ENCODE data around the gene GCHFR.

GCHFR gene

DNA sequence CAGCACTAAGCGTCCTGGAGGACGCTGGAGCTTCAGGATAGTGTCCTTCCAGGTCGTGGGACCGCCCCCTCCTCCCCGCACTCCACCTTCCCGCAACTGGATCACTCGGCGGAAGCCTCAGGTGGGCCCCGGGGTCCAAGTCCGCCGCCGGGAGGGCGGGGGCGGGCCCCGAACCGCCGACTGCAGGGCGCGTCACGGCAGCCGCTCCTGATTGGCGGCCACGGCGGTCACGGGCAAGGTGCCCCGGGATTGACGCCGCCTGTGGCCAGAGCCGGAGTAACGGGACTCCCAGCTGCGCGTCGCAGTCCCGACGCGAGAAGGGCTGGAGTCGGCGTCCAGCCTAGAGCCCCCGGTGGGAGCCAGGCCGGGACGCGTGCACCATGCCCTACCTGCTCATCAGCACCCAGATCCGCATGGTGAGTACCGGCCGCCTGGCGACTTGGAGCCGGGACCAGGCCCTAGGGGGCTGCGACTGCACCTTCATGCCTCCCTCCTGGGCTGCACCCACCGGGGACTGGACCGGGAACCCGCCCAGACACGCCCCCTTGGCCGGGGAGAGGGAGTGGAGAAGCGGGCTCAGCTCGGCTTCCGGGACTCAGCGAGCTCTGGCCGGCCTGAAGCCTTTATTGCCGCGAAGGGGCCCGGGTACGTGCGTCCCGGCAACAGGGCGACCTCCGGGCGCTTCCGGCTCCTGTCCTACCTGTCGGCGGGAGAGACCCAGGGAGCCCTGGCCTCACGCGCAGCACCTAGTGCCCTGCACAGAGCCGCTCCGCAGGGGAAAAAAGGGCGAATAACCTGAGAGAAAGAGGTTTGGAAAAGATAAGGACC lies at the start of gene GCHFR:
GCHFR (plus strand) TSS at position 268 of the 828 bp plus-strand sequence; CDS start at position 381, 113 bp downstream.
- H3K4me2 ChIP-seq (ENCODE audit: low read length) = peak within 1 kb of the TSS; percentile 99
- peak within 1 kb of the TSS; percentile 88 for H3K4me3 ChIP-seq (ENCODE audit: low read length)
- no peaks in the 10 kb centered on the region for H3K27me3 ChIP-seq (ENCODE audit: low read depth, low read length)
- no peaks in the 10 kb centered on the region for H3K9me3 ChIP-seq (ENCODE audit: insufficient read depth, low read length)
- H2AFZ ChIP-seq (ENCODE audit: low read depth, low read length) = peak within 1 kb of the TSS; percentile 62
- peak within 1 kb of the TSS; percentile 77 for H3K9ac ChIP-seq (ENCODE audit: low read length)
- H3K27ac ChIP-seq (ENCODE audit: low read length) = 0 out of 2 replicates have a peak within 1 kb of the TSS, but pooled peaks have one; percentile 7
- no peaks in the 10 kb centered on the region for H4K20me1 ChIP-seq (ENCODE audit: insufficient read depth, low read length)
- H3K79me2 ChIP-seq (ENCODE audit: low read length) = no peaks in the 10 kb centered on the region
- H3K4me1 ChIP-seq (ENCODE audit: low read length) = peaks cover 40% of the 10 kb centered on the region
- TF ChIP-seq EZH2phosphoT487 (IDR thresholded peaks at IDR 0.05; ENCODE audit: low read depth) = no peak
- TF ChIP-seq, protein P1, sequence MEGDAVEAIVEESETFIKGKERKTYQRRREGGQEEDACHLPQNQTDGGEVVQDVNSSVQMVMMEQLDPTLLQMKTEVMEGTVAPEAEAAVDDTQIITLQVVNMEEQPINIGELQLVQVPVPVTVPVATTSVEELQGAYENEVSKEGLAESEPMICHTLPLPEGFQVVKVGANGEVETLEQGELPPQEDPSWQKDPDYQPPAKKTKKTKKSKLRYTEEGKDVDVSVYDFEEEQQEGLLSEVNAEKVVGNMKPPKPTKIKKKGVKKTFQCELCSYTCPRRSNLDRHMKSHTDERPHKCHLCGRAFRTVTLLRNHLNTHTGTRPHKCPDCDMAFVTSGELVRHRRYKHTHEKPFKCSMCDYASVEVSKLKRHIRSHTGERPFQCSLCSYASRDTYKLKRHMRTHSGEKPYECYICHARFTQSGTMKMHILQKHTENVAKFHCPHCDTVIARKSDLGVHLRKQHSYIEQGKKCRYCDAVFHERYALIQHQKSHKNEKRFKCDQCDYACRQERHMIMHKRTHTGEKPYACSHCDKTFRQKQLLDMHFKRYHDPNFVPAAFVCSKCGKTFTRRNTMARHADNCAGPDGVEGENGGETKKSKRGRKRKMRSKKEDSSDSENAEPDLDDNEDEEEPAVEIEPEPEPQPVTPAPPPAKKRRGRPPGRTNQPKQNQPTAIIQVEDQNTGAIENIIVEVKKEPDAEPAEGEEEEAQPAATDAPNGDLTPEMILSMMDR (IDR thresholded peaks at IDR 0.05; ENCODE audit: low read depth, low read length) = peak; percentile 29; the same call in 1 of the 2 replicates
- H3K36me3 ChIP-seq (replicated peaks; ENCODE audit: low read depth, low read length) = peaks cover 10% of the 10 kb centered on the region

DNA sequence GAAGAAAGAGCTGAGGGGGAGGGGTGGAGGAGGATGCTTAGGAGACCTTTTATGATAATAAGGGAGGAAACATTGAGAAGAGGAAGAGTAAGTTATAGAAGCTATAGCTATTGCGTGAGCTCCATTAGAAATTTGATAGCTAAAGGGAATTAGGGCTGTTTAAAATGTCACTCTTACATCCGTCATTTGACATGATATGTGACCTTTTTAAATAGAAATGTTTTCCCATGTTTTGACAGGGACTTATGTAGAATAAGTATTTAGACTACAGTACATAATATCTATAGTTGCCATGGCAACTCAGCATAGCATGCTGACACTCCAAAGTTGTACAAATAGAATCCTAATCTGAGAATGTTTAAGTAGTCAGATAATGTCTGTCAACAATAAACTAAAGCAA lies 49.7 kb upstream of the GCHFR start:
- TF ChIP-seq, protein P1 (IDR thresholded peaks at IDR 0.05; ENCODE audit: low read depth, low read length) = no peak
- TF ChIP-seq EZH2phosphoT487 (IDR thresholded peaks at IDR 0.05; ENCODE audit: low read depth) = no peak
- H3K4me1 ChIP-seq (ENCODE audit: low read length) = no peaks in the 10 kb centered on the region

DNA sequence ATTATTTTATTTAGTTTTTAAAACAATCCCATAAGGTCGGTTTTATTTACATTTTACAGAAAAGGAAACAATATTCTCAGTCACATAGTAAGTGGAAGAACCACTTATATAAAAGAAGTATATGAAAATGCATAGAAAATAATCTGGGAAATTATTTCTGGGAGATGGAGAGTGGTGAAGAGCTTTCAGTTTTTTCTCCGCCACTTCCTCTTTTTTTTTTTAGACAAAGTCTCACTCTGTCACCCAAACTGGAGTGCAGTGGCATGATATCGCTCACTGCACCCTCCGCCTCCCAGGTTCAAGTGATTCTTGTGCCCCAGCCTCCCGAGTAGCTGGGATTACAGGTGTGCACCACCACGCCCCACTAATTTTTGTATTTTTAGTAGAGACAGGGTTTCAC lies 47.7 kb upstream of the GCHFR start:
- H3K9ac ChIP-seq (ENCODE audit: low read length) = no peak overlapping the region
- no peak overlapping the region for H2AFZ ChIP-seq (ENCODE audit: low read depth, low read length)
- no peaks in the 10 kb centered on the region for H3K4me1 ChIP-seq (ENCODE audit: low read length)
- H3K27ac ChIP-seq (ENCODE audit: low read length) = no peak overlapping the region
- no peaks in the 10 kb centered on the region for H3K9me3 ChIP-seq (ENCODE audit: insufficient read depth, low read length)
- no peaks in the 10 kb centered on the region for H4K20me1 ChIP-seq (ENCODE audit: insufficient read depth, low read length)
- H3K79me2 ChIP-seq (ENCODE audit: low read length) = no peaks in the 10 kb centered on the region
- peaks cover 42% of the 10 kb centered on the region for H3K36me3 ChIP-seq (replicated peaks; ENCODE audit: low read depth, low read length)
- TF ChIP-seq, protein P1 (IDR thresholded peaks at IDR 0.05; ENCODE audit: low read depth, low read length) = no peak
- TF ChIP-seq EZH2phosphoT487 (IDR thresholded peaks at IDR 0.05; ENCODE audit: low read depth) = no peak
- H3K4me3 ChIP-seq (ENCODE audit: low read length) = no peak overlapping the region
- H3K4me2 ChIP-seq (ENCODE audit: low read length) = no peak overlapping the region
- H3K27me3 ChIP-seq (ENCODE audit: low read depth, low read length) = no peaks in the 10 kb centered on the region

More for the DNA sequence above, 49.7 kb upstream of the GCHFR start:
- no peaks in the 10 kb centered on the region for H3K27me3 ChIP-seq (ENCODE audit: low read depth, low read length)
- H3K4me3 ChIP-seq (ENCODE audit: low read length) = no peak overlapping the region
- H4K20me1 ChIP-seq (ENCODE audit: insufficient read depth, low read length) = no peaks in the 10 kb centered on the region
- H3K9ac ChIP-seq (ENCODE audit: low read length) = no peak overlapping the region
- H3K27ac ChIP-seq (ENCODE audit: low read length) = no peak overlapping the region
- no peak overlapping the region for H2AFZ ChIP-seq (ENCODE audit: low read depth, low read length)
- H3K4me2 ChIP-seq (ENCODE audit: low read length) = no peak overlapping the region
- H3K79me2 ChIP-seq (ENCODE audit: low read length) = no peaks in the 10 kb centered on the region
- H3K9me3 ChIP-seq (ENCODE audit: insufficient read depth, low read length) = no peaks in the 10 kb centered on the region
- peaks cover 47% of the 10 kb centered on the region for H3K36me3 ChIP-seq (replicated peaks; ENCODE audit: low read depth, low read length)

DNA sequence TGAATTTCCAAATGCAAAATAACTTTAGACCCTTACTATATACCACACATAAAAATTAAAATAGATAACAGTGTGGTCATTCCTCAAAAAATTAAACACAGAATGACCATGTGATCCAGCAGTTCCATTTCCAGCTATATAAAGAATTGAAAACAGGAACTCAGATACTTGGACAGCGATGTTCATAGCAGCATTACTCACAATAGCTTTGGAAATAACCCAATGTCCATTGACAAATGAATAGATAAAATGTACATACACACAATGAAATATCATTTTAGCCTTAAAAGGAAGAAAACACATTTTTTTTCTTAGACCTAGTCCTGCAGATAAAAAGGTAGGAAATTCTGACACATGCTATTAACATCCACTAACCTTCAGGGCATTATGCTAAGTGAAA lies 42.2 kb upstream of the GCHFR start:
- Histone ChIP-seq H3K4me3 (ENCODE audit: low read length) (no peak overlapping the region), H3K4me2 (ENCODE audit: low read length) (no peak overlapping the region), H3K4me1 (ENCODE audit: low read length) (no peaks in the 10 kb centered on the region), H3K27ac (ENCODE audit: low read length) (no peak overlapping the region), H3K27me3 (ENCODE audit: low read depth, low read length) (no peaks in the 10 kb centered on the region), H4K20me1 (ENCODE audit: insufficient read depth, low read length) (no peaks in the 10 kb centered on the region), H3K79me2 (ENCODE audit: low read length) (no peaks in the 10 kb centered on the region), H3K9me3 (ENCODE audit: insufficient read depth, low read length) (no peaks in the 10 kb centered on the region), H2AFZ (ENCODE audit: low read depth, low read length) (no peak overlapping the region), H3K9ac (ENCODE audit: low read length) (no peak overlapping the region), H3K36me3 (replicated peaks; ENCODE audit: low read depth, low read length) (peaks cover 22% of the 10 kb centered on the region)
- TF ChIP-seq, protein P1 (IDR thresholded peaks at IDR 0.05; ENCODE audit: low read depth, low read length) = no peak
- no peak for TF ChIP-seq EZH2phosphoT487 (IDR thresholded peaks at IDR 0.05; ENCODE audit: low read depth)

All from OCI-LY3 (cell line).